HTERT RPE-1 (cell line): Measurements from ENCODE around the gene RAPGEF2.
"Not testable (repeated sequence)": the region's sequence is repeated elsewhere in the genome, so short reads cannot be mapped to it uniquely, and the experiment has no call there.

Source experiments
- in situ Hi-C: fragments of 300-500 bp; cut with MboI; formaldehyde crosslinking; loops from 4 replicates; pipeline ENCODE4 v1.14.3; 2020; ENCODE audit warnings: low sequenced_read_pairs

Gene RAPGEF2

DNA sequence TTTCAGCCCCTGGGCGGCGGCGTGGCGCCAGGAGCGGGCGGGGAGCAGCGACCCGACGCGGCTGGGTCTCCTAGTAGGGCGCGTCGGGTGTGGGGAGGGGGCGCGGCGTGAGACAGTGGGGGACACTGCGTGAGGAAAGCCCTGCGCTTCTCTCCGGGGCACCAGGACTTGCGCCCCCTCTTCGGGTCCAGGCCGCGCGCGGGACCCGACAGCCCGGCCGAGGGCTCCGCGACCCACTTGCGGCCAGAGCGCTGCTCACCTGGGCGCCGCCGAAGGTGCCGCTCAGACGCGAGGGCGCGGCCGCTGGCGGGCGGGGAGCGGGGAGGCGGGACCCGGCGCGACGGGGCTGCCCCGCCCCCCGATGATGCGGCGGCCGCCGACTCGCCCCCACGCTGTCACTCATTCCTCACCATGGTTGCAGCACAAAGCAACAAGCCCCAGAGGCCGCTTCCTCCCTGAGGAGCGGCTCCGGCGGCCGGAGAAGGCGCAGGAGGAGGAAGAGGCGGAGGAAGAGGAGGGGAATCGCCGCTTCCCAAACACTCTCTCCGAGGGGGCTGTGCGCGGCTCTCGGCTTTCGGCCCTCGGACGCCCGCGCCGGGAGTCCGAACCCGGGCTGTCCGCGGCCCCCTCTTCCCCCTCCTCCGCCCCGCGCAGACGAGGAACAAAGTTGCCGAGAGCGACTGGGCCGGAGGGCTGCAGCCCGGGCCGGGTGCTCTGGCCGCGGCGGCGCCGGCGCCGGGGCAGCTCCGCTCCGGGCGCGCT, at the start of gene RAPGEF2:
Gene RAPGEF2 (plus strand): TSS at position 458 of the 762 bp plus-strand sequence. CDS start 1,084 bp downstream, outside the sequence.
- in situ Hi-C loops = no loop called here

DNA sequence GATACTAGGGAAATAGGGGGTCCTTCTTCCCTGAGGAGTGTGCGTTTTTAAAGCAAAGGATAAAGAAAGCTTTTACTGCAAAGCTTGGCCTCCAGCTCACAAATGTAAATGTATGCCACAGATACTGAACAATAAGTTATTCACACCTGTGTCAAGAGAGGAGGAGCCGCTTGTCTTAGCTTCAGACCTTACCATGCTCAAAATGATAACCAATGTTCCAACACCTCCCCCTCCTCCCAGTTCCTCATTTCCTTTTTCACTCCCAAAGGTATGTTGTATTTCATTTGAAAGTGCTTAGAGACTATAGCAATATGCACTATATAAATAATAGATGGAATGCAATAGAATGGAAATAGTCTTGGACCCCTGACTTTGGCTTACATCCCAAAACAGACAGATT, 47.0 kb upstream of the RAPGEF2 start:
- in situ Hi-C loops = no loop called here

- in situ Hi-C loops = no loop called here
These were observed 42.7 kb upstream of the RAPGEF2 start for GRCh38 chr4:159060161-159060560.

- in situ Hi-C loops = no loop called here
These were observed 40.5 kb upstream of the RAPGEF2 start for GRCh38 chr4:159062381-159062780.

DNA sequence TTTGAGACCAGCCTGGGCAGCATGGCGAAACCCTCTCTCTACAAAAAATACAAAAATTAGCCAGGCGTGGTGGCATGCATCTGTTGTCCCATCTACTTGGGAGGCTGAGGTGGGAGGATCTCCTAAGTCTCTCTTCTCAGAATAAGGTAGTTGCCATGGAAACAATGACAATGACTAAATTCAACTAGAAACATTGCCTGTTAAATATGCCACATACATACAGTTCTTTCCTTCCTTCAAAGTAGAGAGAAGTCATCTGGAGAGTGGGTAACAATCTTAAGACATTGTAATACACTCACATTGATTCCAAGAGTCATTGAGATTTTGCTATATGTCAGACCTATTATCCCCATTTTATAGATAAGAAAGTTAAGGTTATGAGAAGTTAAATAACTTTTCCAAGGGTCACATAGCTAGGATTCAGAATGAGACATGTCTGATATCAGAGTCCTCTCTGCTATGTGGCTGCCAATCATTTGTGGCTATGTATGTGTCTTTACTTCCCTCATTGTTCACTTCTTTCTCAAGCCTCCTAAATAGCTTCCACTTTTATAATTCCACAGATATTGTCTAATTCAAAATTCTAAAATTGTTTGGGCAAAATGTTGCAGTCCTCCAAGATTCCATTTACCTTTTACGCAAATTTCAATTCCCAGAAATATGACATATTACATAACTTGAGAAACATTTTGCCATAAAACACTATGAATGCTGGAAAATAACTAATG, 37.2 kb upstream of the RAPGEF2 start:
- in situ Hi-C loops = no loop called here

DNA sequence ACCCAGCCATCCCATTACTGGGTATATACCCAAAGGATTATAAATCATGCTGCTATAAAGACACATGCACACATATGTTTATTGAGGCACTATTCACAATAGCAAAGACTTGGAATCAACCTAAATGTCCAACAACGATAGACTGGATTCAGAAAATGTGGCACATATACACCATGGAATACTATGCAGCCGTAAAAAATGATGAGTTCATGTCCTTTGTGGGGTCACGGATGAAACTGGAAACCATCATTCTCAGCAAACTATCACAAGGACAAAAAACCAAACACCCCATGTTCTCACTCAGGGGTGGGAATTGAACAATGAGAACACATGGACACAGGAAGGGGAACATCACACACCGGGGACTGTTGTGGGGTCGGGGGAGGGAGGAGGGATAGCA, 34.7 kb upstream of the RAPGEF2 start:
- in situ Hi-C loops = not testable (repeated sequence)

GRCh38 chr4:159069922-159070321, 33.0 kb upstream of the RAPGEF2 start:
- in situ Hi-C loops = no loop called here

DNA sequence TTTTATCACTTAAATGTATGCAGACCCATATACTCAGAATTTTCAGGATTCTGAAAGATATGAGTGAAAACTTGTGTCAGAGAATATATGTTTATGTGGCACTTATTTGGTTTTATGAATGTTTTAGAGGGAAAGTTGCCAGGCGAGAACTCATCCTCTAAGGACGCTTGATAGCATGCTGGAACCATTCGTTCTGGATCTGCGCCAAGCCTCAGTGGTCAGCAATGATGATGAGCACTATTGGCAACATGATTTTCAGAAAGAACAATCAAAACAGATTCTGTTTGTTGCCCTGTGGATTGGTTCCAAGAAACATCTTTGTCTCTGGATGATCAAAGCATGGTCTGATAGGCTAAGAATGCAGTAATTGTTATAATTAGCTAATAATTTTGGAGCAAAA, 32.1 kb upstream of the RAPGEF2 start:
- in situ Hi-C loops = no loop called here

GRCh38 chr4:159071178-159071968, 31.5 kb upstream of the RAPGEF2 start:
- in situ Hi-C loops = no loop called here

- in situ Hi-C loops = no loop called here
These were observed 30.7 kb upstream of the RAPGEF2 start for GRCh38 chr4:159071969-159072765.

DNA sequence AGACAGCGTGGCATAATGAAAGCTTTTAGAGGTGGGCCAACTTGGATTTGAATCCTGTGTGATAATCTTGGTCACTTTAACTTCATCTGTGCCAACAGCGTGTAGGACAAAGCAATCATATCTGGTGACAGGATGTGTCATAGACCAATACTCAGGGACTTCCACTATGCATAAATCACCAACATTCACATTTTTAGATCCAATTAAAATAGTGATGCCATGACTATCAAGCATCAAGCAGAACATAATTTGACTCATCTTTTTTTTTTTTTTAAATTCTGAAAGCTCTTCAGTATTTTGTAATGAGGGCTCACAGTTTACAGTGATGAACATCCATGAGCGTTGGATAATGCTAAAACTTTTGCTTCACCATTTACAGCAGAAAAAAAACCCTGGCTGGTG, 27.3 kb upstream of the RAPGEF2 start:
- in situ Hi-C loops = no loop called here

DNA sequence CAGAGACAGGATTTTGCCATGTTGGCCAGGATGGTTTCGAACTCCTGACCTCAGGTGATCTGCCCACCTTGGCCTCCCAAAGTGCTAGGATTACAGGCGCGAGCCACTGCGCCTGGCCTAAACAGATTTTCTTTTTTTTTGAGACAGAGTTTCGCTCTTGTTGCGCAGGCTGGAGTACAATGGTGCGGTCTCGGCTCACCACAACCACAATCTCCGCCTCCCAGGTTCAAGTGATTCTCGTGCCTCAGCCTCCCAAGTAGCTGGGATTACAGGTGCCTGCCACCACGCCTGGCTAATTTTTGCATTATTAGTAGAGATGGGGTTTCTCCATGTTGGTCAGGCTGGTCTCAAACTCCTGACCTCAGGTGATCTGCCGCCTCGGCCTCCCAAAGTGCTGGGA, 25.9 kb upstream of the RAPGEF2 start:
- in situ Hi-C loops = not testable (repeated sequence)

DNA sequence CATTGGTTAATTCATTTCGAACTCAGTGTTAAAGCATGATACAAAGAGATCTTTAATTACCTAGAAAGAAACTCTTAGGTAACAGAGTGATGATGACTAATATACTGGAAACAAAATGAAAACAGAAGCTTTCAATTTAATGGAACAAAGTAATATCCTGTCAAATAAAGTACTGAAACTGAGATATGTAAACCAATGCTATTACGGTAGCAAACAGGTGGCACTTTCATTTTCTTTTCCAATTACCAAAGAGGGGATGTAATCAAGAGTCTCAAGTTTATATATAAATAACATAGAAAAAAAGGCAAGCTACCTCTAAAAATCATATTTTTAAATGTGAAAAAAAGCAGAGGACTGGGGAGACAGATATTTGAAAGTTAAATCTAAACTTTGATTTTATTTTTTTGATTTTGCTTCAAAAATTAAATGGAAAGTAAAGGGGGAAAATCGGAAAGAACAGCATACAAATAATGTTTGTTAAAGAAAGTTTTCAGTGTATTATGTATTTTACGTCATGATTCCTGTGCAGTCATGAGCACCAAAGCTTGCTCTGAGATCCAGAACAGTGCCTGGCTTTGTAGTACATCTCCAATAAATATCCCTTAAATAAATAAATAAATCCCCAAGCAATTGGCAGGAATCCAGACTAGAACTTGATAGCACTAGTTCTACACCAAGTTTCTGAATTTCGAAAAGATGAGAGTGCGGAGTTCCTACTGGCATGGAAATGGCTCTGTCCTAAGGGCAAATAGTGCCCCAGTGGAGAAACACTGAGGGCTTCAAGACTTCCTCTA, 25.0 kb upstream of the RAPGEF2 start:
- in situ Hi-C loops = no loop called here

DNA sequence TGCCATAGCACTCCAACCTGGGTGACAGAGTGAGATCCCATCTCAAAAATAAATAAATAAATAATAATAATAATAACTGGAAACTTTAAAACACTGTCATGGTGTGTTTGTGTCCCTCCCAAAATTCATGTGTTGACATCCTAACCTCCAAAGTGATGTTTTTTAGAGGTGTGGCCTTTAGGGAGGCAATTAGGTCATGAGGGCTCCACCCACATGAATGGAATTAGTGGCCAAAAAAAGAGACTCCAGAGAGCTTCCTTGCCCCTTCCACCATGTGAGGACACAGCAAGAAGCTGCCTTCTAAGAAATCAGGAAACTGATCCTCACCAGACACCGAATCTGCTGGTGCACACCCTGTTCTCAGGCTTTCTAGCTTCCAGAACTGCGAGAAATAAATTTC, 23.8 kb upstream of the RAPGEF2 start:
- in situ Hi-C loops = no loop called here

DNA sequence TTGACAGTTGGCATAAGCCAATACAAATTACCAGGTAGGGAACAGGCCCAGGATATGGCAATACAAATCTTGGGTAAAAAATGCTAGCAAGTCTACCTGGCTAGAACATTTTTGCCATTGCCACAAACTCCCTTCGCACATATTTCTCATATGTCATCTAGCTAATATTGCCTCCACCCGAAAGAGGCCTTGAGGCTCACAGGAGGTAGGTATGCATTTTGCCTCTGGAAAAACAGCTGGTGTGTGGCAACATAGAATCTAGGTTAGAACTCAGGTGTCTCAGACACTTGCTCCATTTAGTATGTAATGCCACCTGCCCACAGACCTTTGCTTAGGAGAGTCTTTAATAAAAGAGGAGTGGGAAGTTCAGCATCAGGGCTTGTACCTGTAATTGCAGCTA, 16.3 kb upstream of the RAPGEF2 start:
- in situ Hi-C loops = no loop called here

- in situ Hi-C loops = no loop called here
These were observed 12.6 kb upstream of the RAPGEF2 start for GRCh38 chr4:159090255-159090654.

- in situ Hi-C loops = not testable (repeated sequence)
These were observed 8.7 kb upstream of the RAPGEF2 start for GRCh38 chr4:159094156-159094555.

- in situ Hi-C loops = no loop called here
These were observed 6.4 kb upstream of the RAPGEF2 start for GRCh38 chr4:159096434-159096833.

- in situ Hi-C loops = no loop called here
These were observed 5.7 kb upstream of the RAPGEF2 start for GRCh38 chr4:159097144-159097543.

GRCh38 chr4:159097785-159098184, 5.1 kb upstream of the RAPGEF2 start:
- in situ Hi-C loops = no loop called here
